ENCODE measurements around the gene ATP10D.

ATP10D gene

DNA sequence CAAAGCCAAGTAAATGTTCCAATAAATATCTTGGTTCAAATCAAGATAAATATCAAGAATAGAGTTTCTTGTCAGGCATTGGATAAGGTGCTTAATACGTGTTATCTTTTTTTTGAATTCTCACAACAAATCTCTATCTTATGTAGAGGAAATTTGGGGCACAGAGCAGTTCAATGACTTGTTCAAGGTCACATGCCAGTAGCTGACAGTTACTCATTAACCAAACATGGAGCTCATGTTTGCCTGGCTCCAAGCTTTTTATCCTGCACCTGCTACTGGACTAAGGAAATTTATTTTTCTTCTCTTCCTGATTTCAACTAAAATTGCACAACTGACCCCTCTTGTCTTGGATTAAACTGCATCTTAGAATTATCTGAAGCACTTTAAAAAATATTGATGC is 76.3 kb downstream of the ATP10D start:
- TF ChIP-seq MYC (IDR thresholded peaks at IDR 0.05; ENCODE audit: low read depth, low read length) (no peak), CTCF (IDR thresholded peaks at IDR 0.05; ENCODE audit: low read depth, low read length) (no peak), POLR2A (IDR thresholded peaks at IDR 0.05; ENCODE audit: extremely low read depth, insufficient read length) (no peak), MAX (IDR thresholded peaks at IDR 0.05; ENCODE audit: low read depth, low read length) (no peak)
- H3K4me3 ChIP-seq (ENCODE audit: low read depth, low read length) = no peak overlapping the region
- DNase-seq (ENCODE audit: low read depth) = no peak

DNA sequence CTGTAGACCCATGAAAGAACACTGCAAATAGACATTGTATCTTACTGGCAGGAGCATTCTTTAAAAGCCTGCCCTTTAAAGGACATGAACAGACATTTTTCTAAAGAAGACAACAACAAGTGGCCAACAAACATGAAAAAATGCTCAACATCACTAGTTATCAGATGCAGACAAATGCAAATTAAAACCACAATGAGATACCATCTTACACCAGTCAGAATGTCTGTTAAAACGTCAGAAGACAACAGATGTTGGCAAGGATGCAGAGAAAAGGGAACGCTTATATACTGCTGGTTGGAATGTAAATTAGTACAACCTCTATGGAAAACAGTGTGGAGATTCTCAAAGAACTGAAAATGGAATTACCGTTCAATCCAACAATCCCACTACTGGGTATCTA is 77.2 kb downstream of the ATP10D start:
- DNase-seq (ENCODE audit: low read depth) = no peak
- H3K4me3 ChIP-seq (ENCODE audit: low read depth, low read length) = no peak overlapping the region
- TF ChIP-seq MAX (IDR thresholded peaks at IDR 0.05; ENCODE audit: low read depth, low read length) (no peak), MYC (IDR thresholded peaks at IDR 0.05; ENCODE audit: low read depth, low read length) (no peak)

DNA sequence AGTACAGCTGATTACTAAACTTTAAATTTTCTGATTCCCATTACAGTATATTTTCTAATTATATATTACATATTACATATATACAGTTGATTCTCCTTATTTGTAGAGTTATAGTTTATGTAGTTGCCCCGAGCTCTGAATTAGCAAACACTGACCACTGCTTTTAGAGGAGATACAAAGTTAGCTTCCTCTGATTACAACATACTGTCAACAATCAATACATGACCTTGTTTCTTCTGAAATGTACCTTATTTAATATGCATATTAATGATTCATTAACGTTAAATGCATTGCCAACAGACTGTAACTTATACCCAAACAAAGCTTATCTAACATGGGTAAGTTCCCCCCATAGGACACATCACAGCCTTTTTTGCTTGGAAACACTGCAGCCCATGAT is 81.5 kb downstream of the ATP10D start:
- H3K4me3 ChIP-seq (ENCODE audit: low read depth, low read length) = no peak overlapping the region
- TF ChIP-seq POLR2A (IDR thresholded peaks at IDR 0.05; ENCODE audit: extremely low read depth, insufficient read length) (no peak), CTCF (IDR thresholded peaks at IDR 0.05; ENCODE audit: low read depth, low read length) (no peak), MYC (IDR thresholded peaks at IDR 0.05; ENCODE audit: low read depth, low read length) (no peak), MAX (IDR thresholded peaks at IDR 0.05; ENCODE audit: low read depth, low read length) (no peak)
- DNase-seq (ENCODE audit: low read depth) = no peak

DNA sequence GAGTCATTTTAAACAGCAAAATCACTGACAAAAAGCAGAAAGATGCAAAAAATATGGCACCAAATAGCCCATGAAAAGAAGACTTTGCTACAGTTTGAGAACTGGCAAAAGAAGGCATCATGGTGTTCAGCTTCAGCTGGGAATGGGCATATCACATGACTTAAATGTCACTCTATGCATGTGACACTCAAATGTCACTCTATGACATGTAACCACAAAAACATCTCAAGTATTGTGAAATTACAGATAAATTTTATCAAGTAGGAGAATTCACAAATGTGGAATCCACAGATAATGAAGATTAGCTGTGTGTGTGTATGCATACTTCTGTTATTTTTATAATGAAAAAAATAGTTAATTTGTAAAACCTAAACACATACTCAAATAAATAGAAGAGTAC is 81.9 kb downstream of the ATP10D start:
- no peak overlapping the region for H3K4me3 ChIP-seq (ENCODE audit: low read depth, low read length)
- DNase-seq (ENCODE audit: low read depth) = no peak
- TF ChIP-seq MYC (IDR thresholded peaks at IDR 0.05; ENCODE audit: low read depth, low read length) (no peak), CTCF (IDR thresholded peaks at IDR 0.05; ENCODE audit: low read depth, low read length) (no peak), MAX (IDR thresholded peaks at IDR 0.05; ENCODE audit: low read depth, low read length) (no peak), POLR2A (IDR thresholded peaks at IDR 0.05; ENCODE audit: extremely low read depth, insufficient read length) (no peak)

- H3K4me3 ChIP-seq (ENCODE audit: low read depth, low read length) = no peak overlapping the region
- no peak for TF ChIP-seq POLR2A (IDR thresholded peaks at IDR 0.05; ENCODE audit: extremely low read depth, insufficient read length)
- TF ChIP-seq MAX (IDR thresholded peaks at IDR 0.05; ENCODE audit: low read depth, low read length) = no peak
- no peak for TF ChIP-seq CTCF (IDR thresholded peaks at IDR 0.05; ENCODE audit: low read depth, low read length)
- no peak for TF ChIP-seq MYC (IDR thresholded peaks at IDR 0.05; ENCODE audit: low read depth, low read length)
- DNase-seq (ENCODE audit: low read depth) = no peak
Measured at GRCh38 chr4:47567511-47567910, 82.4 kb downstream of the ATP10D start.

- DNase-seq (ENCODE audit: low read depth) = no peak
- TF ChIP-seq MAX (IDR thresholded peaks at IDR 0.05; ENCODE audit: low read depth, low read length) (no peak), MYC (IDR thresholded peaks at IDR 0.05; ENCODE audit: low read depth, low read length) (no peak), CTCF (IDR thresholded peaks at IDR 0.05; ENCODE audit: low read depth, low read length) (no peak), POLR2A (IDR thresholded peaks at IDR 0.05; ENCODE audit: extremely low read depth, insufficient read length) (no peak)
Measured at GRCh38 chr4:47570816-47571215, 85.7 kb downstream of the ATP10D start.

More at GRCh38 chr4:47570816-47571215, 85.7 kb downstream of the ATP10D start:
- no peak overlapping the region for H3K4me3 ChIP-seq (ENCODE audit: low read depth, low read length)

All from NB4 (cell line).